Esophagus squamous epithelium (tissue), 5 donors: Measurements from ENCODE around the gene ZNF516. TPM values are rescaled to one million over a fixed set of nuclear protein-coding genes. Genes with fewer than 3 reads are reported as not detected.

Source experiments
- DNase-seq: peaks from one replicate; lab custom pipeline; 2025; lab: John Stamatoyannopoulos, UW
- H3K27ac ChIP-seq, 4 donors: fragments of 200-600 bp; sonication (generic); one replicate each; pipeline ENCODE4 v1.5.1; 2016 to 2019; ENCODE audit warnings: mild to moderate bottlenecking in 1 of 4
- H3K27me3 ChIP-seq, 4 donors: fragments of 200-600 bp; sonication (generic); 1 replicate in 3 of 4; 2 replicates in 1 of 4; pipeline versions ENCODE4 v1.5.1 to v1.6.0; 2017 to 2021; ENCODE audit warnings: antibody characterized with exemption in 1 of 4
- H3K36me3 ChIP-seq, 3 donors: fragments of 200-600 bp; sonication (generic); one replicate each; pipeline ENCODE4 v1.5.1; 2016 to 2019
- H3K4me1 ChIP-seq, 3 donors: fragments of 200-600 bp; sonication (generic); one replicate each; pipeline ENCODE4 v1.5.1; 2017 to 2019
- H3K4me3 ChIP-seq, 4 donors: fragments of 200-600 bp; sonication (generic); 1 replicate in 3 of 4; 2 replicates in 1 of 4; pipeline ENCODE4 v1.5.1; 2016 to 2019; ENCODE audit warnings: mild to moderate bottlenecking in 2 of 4, moderate library complexity in 1 of 4
- H3K9me3 ChIP-seq, 3 donors: fragments of 200-600 bp; sonication (generic); one replicate each; pipeline ENCODE4 v1.5.1; 2016 to 2019
- POLR2A ChIP-seq, 4 donors: fragments of 450-650 bp; IDR thresholded peaks; one replicate each; pipeline ENCODE4 v1.6.1; 2017; ENCODE audit warnings: antibody characterized with exemption in 4 of 4, mild to moderate bottlenecking in 4 of 4, moderate library complexity in 3 of 4
- WGBS, 2 donors: methylation state at CpG; one replicate each; pipeline ENCODE4 v1.1.5; 2018; 5-methylcytosine and 5-hydroxymethylcytosine counted together
- intact Hi-C: fragments of 100-400 bp; cut with DNase I; formaldehyde crosslinking; loops from one replicate; pipeline ENCODE4 v1.15.0; 2022
- total RNA-seq, 4 donors: library from RNA; depleted of rRNA; stranded (reverse); fragments of >200 nt; gene quantifications; one replicate each; pipeline ENCODE4 v1.1.0, GENCODE V29; 2016
- TF ChIP-seq, protein P1 (sequence below), 6 experiments: fragments of 450-650 bp in 4 of 6; fragments of 200-600 bp in 2 of 6; sonication (generic) in 2 of 6; IDR thresholded peaks; one replicate each; pipeline ENCODE4 v1.5.1; 2016 to 2019; ENCODE audit warnings: antibody characterized with exemption in 6 of 6, mild to moderate bottlenecking in 4 of 6, moderate library complexity in 4 of 6
- donor health status: DM: yes; HTN: yes; CAD: no.

ZNF516 gene
- total RNA-seq, 4 donors from 2014 or later = 18.0 to 23.9 (median 19.2) TPM

DNA sequence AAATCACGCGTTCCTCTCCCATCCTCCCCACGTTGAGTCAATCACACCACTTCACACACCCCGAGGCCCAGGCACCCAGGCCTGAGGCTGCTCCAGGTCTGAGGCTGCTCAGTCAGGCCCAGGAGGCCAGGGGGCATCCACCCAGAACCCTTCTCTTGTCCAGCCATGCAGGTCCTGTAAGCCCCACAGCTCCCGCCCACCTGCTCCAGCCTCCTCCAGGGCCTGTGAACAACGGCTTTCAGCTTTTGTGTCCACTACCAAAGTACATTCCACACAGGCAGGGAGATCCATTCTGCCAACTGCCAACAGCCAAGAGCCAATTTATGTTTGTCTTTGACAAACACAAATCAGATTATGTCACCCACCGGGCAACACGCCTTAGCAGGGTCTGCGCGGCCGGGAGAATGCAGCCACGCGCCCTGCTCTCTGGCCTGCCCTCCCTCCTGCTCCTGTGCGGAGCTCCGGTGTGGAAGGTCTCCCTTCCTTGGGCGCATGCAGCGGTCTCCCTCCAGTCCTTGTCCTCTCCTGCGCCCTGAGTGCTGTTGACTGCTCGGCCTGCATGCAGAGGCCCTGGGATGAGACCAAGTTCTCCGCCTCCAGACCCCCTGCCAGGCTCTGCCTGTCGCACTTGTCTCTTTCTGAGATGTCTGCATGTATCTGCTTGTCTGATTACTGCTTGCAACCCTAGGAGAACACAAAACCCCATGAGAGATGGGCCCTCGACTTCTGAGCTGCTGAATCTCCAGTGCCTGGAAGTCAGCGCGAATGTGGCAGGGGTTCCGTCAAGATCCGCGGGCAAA, 146.6 kb downstream of the ZNF516 start:
- peaks cover 8 to 23% (median 10%) of the 10 kb centered on the region in 3 donors for H3K4me1 ChIP-seq
- TF ChIP-seq, protein P1, sequence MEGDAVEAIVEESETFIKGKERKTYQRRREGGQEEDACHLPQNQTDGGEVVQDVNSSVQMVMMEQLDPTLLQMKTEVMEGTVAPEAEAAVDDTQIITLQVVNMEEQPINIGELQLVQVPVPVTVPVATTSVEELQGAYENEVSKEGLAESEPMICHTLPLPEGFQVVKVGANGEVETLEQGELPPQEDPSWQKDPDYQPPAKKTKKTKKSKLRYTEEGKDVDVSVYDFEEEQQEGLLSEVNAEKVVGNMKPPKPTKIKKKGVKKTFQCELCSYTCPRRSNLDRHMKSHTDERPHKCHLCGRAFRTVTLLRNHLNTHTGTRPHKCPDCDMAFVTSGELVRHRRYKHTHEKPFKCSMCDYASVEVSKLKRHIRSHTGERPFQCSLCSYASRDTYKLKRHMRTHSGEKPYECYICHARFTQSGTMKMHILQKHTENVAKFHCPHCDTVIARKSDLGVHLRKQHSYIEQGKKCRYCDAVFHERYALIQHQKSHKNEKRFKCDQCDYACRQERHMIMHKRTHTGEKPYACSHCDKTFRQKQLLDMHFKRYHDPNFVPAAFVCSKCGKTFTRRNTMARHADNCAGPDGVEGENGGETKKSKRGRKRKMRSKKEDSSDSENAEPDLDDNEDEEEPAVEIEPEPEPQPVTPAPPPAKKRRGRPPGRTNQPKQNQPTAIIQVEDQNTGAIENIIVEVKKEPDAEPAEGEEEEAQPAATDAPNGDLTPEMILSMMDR (IDR thresholded peaks at IDR 0.05) = no peak
- TF ChIP-seq POLR2A (IDR thresholded peaks at IDR 0.05) = no peak
- H3K27ac ChIP-seq = no peak overlapping the region
- H3K9me3 ChIP-seq = no peaks in the 10 kb centered on the region
- peak overlapping the region in 2 of 4 donors; percentile 15 to 32 for H3K4me3 ChIP-seq
- DNase-seq = no peak
- intact Hi-C loops = no loop called here
- no peaks in the 10 kb centered on the region for H3K36me3 ChIP-seq
- peaks cover 0 to 4% (median 0%) of the 10 kb centered on the region in 4 donors for H3K27me3 ChIP-seq
- 65 to 74% methylated on average over 9 to 23 of the region's 27 CpGs for whole genome bisulfite sequencing, 2 donors

GRCh38 chr18:76347341-76347740, 147.7 kb downstream of the ZNF516 start:
- intact Hi-C loops = no loop called here
- DNase-seq = no peak

GRCh38 chr18:76346490-76347130, 148.4 kb downstream of the ZNF516 start:
- H3K27me3 ChIP-seq = peaks cover 0 to 4% (median 0%) of the 10 kb centered on the region in 4 donors
- peaks cover 8 to 13% (median 10%) of the 10 kb centered on the region in 3 donors for H3K4me1 ChIP-seq
- H3K36me3 ChIP-seq = no peaks in the 10 kb centered on the region
- 90 to 92% methylated on average over 14 to 21 of the region's 29 CpGs for WGBS, 2 donors
- DNase-seq = no peak
- TF ChIP-seq, protein P1 (IDR thresholded peaks at IDR 0.05) = no peak
- no peak for TF ChIP-seq POLR2A (IDR thresholded peaks at IDR 0.05)
- no peak overlapping the region for H3K4me3 ChIP-seq
- intact Hi-C loops = no loop called here
- no peaks in the 10 kb centered on the region for H3K9me3 ChIP-seq
- no peak overlapping the region for H3K27ac ChIP-seq

More at GRCh38 chr18:76347341-76347740, 147.7 kb downstream of the ZNF516 start:
- Histone ChIP-seq H3K9me3 (no peaks in the 10 kb centered on the region), H3K36me3 (no peaks in the 10 kb centered on the region), H3K27me3 (peaks cover 0 to 4% (median 0%) of the 10 kb centered on the region in 4 donors), H3K4me1 (peaks cover 8 to 20% (median 10%) of the 10 kb centered on the region in 3 donors), H3K4me3 (no peak overlapping the region), H3K27ac (no peak overlapping the region)
- TF ChIP-seq, protein P1 (IDR thresholded peaks at IDR 0.05) = no peak
- TF ChIP-seq POLR2A (IDR thresholded peaks at IDR 0.05) = no peak
- WGBS, 2 donors = 100% methylated on average over 2 to 7 of the region's 7 CpGs

- no peak for DNase-seq
- Histone ChIP-seq H3K4me3 (no peak overlapping the region), H3K36me3 (no peaks in the 10 kb centered on the region), H3K4me1 (peaks cover 8 to 12% (median 10%) of the 10 kb centered on the region in 3 donors), H3K27me3 (peaks cover 0 to 4% (median 0%) of the 10 kb centered on the region in 4 donors), H3K27ac (no peak overlapping the region), H3K9me3 (peaks cover 0 to 2% (median under 1%) of the 10 kb centered on the region in 3 donors)
- intact Hi-C loops = no loop called here
- TF ChIP-seq, protein P1 (IDR thresholded peaks at IDR 0.05) = no peak
- TF ChIP-seq POLR2A (IDR thresholded peaks at IDR 0.05) = no peak
- WGBS, 2 donors = 94 to 95% methylated on average over 4 of the region's 4 CpGs
Observed at GRCh38 chr18:76345901-76346300, 149.1 kb downstream of the ZNF516 start.
